ENCODE results near the gene C2orf49.

DNA sequence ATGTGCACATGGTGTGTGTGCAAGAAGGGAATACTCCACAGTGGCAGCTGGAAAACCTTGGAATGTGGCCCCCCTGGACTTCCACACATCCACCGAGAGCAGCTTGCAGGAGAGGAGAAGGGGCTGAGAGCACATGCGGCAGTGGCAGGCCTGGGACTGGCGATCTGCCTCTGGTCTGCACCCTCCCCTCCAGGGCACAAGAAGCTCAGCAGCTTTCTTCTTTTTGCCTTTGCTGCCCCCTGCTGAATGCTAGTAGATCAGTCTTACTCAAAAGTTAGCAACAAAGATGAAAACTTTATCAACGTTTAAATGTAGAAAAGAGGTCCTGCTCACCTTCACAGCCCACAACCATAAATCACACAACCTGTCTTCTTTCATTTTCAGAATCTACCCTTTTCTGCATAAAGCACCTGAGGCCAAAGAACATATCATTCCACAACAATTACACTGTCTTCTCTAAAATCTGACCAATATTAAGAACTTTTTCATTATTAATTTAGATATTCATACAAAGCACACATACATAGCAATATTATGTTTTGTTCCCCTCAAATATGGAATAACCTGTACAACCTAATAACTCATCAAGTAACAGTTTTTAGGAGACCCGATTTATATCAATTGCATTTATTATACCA lies 42.4 kb upstream of the C2orf49 start:
- TF ChIP-seq, protein P1, sequence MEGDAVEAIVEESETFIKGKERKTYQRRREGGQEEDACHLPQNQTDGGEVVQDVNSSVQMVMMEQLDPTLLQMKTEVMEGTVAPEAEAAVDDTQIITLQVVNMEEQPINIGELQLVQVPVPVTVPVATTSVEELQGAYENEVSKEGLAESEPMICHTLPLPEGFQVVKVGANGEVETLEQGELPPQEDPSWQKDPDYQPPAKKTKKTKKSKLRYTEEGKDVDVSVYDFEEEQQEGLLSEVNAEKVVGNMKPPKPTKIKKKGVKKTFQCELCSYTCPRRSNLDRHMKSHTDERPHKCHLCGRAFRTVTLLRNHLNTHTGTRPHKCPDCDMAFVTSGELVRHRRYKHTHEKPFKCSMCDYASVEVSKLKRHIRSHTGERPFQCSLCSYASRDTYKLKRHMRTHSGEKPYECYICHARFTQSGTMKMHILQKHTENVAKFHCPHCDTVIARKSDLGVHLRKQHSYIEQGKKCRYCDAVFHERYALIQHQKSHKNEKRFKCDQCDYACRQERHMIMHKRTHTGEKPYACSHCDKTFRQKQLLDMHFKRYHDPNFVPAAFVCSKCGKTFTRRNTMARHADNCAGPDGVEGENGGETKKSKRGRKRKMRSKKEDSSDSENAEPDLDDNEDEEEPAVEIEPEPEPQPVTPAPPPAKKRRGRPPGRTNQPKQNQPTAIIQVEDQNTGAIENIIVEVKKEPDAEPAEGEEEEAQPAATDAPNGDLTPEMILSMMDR (IDR thresholded peaks at IDR 0.05; ENCODE audit: low read depth, low read length): peak; percentile 69
- TF ChIP-seq EZH2phosphoT487 (IDR thresholded peaks at IDR 0.05; ENCODE audit: low read depth): no peak
